Measurements from ENCODE around the gene GPR87.

GPR87 gene

GRCh38 chr3:151301787-151302186 lies 14.8 kb downstream of the GPR87 start:
- Histone ChIP-seq H3K4me3 (replicated peaks; ENCODE audit: insufficient read depth, low read length) (no peak overlapping the region), H3K27ac (replicated peaks) (no peak overlapping the region), H3K27me3 (ENCODE audit: insufficient read depth, poor library complexity, severe bottlenecking) (no peaks in the 10 kb centered on the region)
- TF ChIP-seq GABPA (IDR thresholded peaks at IDR 0.05; ENCODE audit: low read depth) (no peak), POLR2AphosphoS5 (IDR thresholded peaks at IDR 0.05; ENCODE audit: low read depth) (no peak), REST (IDR thresholded peaks at IDR 0.05; ENCODE audit: insufficient replicate concordance, low read depth) (no peak)
- TF ChIP-seq, protein P1, sequence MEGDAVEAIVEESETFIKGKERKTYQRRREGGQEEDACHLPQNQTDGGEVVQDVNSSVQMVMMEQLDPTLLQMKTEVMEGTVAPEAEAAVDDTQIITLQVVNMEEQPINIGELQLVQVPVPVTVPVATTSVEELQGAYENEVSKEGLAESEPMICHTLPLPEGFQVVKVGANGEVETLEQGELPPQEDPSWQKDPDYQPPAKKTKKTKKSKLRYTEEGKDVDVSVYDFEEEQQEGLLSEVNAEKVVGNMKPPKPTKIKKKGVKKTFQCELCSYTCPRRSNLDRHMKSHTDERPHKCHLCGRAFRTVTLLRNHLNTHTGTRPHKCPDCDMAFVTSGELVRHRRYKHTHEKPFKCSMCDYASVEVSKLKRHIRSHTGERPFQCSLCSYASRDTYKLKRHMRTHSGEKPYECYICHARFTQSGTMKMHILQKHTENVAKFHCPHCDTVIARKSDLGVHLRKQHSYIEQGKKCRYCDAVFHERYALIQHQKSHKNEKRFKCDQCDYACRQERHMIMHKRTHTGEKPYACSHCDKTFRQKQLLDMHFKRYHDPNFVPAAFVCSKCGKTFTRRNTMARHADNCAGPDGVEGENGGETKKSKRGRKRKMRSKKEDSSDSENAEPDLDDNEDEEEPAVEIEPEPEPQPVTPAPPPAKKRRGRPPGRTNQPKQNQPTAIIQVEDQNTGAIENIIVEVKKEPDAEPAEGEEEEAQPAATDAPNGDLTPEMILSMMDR (IDR thresholded peaks at IDR 0.05; ENCODE audit: insufficient read depth, low read length), result no peak
- no peak for DNase-seq (ENCODE audit: low read depth in 1 of 2, low spot score in 1 of 2)

GRCh38 chr3:151300539-151300938 lies 16.1 kb downstream of the GPR87 start:
- TF ChIP-seq, protein P1 (IDR thresholded peaks at IDR 0.05; ENCODE audit: insufficient read depth, low read length), result no peak
- TF ChIP-seq GABPA (IDR thresholded peaks at IDR 0.05; ENCODE audit: low read depth), result no peak
- TF ChIP-seq SPI1 (IDR thresholded peaks at IDR 0.05; ENCODE audit: borderline replicate concordance, low read depth), result no peak
- no peak for TF ChIP-seq REST (IDR thresholded peaks at IDR 0.05; ENCODE audit: insufficient replicate concordance, low read depth)
- TF ChIP-seq POLR2AphosphoS5 (IDR thresholded peaks at IDR 0.05; ENCODE audit: low read depth), result no peak
- Histone ChIP-seq H3K4me3 (replicated peaks; ENCODE audit: insufficient read depth, low read length) (no peak overlapping the region), H3K27me3 (ENCODE audit: insufficient read depth, poor library complexity, severe bottlenecking) (no peaks in the 10 kb centered on the region), H3K27ac (replicated peaks) (no peak overlapping the region)
- no peak for DNase-seq (ENCODE audit: low read depth in 1 of 2, low spot score in 1 of 2)

- no peak for DNase-seq (ENCODE audit: low read depth in 1 of 2, low spot score in 1 of 2)
- no peak overlapping the region for H3K27ac ChIP-seq (replicated peaks)
- TF ChIP-seq, protein P1 (IDR thresholded peaks at IDR 0.05; ENCODE audit: insufficient read depth, low read length), result no peak
- no peak for TF ChIP-seq POLR2AphosphoS5 (IDR thresholded peaks at IDR 0.05; ENCODE audit: low read depth)
- TF ChIP-seq SPI1 (IDR thresholded peaks at IDR 0.05; ENCODE audit: borderline replicate concordance, low read depth), result no peak
- TF ChIP-seq GABPA (IDR thresholded peaks at IDR 0.05; ENCODE audit: low read depth), result no peak
- no peak overlapping the region for H3K4me3 ChIP-seq (replicated peaks; ENCODE audit: insufficient read depth, low read length)
- no peaks in the 10 kb centered on the region for H3K27me3 ChIP-seq (ENCODE audit: insufficient read depth, poor library complexity, severe bottlenecking)
Measured at GRCh38 chr3:151299006-151299405, 17.6 kb downstream of the GPR87 start.

DNA sequence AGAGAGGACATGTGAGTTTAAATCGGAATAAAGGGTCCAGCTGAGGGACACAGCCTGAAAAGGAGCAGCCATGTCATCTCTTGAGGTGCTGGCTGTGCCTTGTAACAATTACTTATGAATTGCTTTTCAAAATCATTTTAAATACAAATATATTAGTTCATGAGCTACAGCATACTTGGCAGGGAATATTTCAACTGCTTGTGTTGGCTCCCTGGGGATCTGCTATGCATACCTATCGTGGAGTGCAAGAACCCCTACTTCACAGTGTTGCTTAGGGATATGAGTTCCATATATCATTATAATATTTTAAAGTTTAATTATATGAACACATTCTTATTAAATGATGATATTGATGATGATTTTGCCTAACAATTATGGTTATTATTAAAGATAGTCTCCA lies 19.2 kb downstream of the GPR87 start:
- no peaks in the 10 kb centered on the region for H3K27me3 ChIP-seq (ENCODE audit: insufficient read depth, poor library complexity, severe bottlenecking)
- no peak overlapping the region for H3K4me3 ChIP-seq (replicated peaks; ENCODE audit: insufficient read depth, low read length)
- H3K27ac ChIP-seq (replicated peaks), result no peak overlapping the region
- no peak for DNase-seq (ENCODE audit: low read depth in 1 of 2, low spot score in 1 of 2)
- TF ChIP-seq SPI1 (IDR thresholded peaks at IDR 0.05; ENCODE audit: borderline replicate concordance, low read depth), result no peak
- no peak for TF ChIP-seq REST (IDR thresholded peaks at IDR 0.05; ENCODE audit: insufficient replicate concordance, low read depth)
- TF ChIP-seq POLR2AphosphoS5 (IDR thresholded peaks at IDR 0.05; ENCODE audit: low read depth), result no peak
- TF ChIP-seq GABPA (IDR thresholded peaks at IDR 0.05; ENCODE audit: low read depth), result no peak
- TF ChIP-seq, protein P1 (IDR thresholded peaks at IDR 0.05; ENCODE audit: insufficient read depth, low read length), result no peak

Measured in HL-60 (cell line).